Tracheal epithelial cell (primary cell): Measurements from ENCODE around the gene PPP1CB. TPM values are rescaled to one million over a fixed set of nuclear protein-coding genes. Genes with fewer than 3 reads are reported as not detected.

Experiments
- total RNA-seq: library from RNA; depleted of rRNA; stranded (reverse); fragments of >200 nt; gene quantifications from 2 replicates; pipeline ENCODE4 v1.2.1, GENCODE V29; 2014

The PPP1CB gene
- 304 and 317 TPM in 2 replicates for total RNA-seq

GRCh38 chr2:28751252-28751955 lies at the start of gene PPP1CB:
Gene PPP1CB, plus strand, starts transcription at chr2:28751830. Its CDS starts 295 bp downstream, at chr2:28752125.

GRCh38 chr2:28810384-28811285 lies 59.0 kb downstream of the PPP1CB start, which contains the start of gene SPDYA:
Gene SPDYA, plus strand, starts transcription at chr2:28810834. Its CDS starts 5,181 bp downstream, at chr2:28816015.

Other genes with a start within 250 kb of the PPP1CB start
- gene SPDYA, start 59.0 kb downstream of the PPP1CB start, total RNA-seq: 0.85 and 0.96 TPM in 2 replicates
- 9.2 and 18.1 TPM in 2 replicates for gene TRMT61B, start 118.5 kb downstream of the PPP1CB start, total RNA-seq
- 90.6 and 116 TPM in 2 replicates for gene WDR43, start 142.8 kb downstream of the PPP1CB start, total RNA-seq
- under 0.01 TPM in 1 of 2 replicates, not detected in the other for gene TOGARAM2, start 229.5 kb downstream of the PPP1CB start, total RNA-seq